ENCODE data around the gene GNG14.

The GNG14 gene

DNA sequence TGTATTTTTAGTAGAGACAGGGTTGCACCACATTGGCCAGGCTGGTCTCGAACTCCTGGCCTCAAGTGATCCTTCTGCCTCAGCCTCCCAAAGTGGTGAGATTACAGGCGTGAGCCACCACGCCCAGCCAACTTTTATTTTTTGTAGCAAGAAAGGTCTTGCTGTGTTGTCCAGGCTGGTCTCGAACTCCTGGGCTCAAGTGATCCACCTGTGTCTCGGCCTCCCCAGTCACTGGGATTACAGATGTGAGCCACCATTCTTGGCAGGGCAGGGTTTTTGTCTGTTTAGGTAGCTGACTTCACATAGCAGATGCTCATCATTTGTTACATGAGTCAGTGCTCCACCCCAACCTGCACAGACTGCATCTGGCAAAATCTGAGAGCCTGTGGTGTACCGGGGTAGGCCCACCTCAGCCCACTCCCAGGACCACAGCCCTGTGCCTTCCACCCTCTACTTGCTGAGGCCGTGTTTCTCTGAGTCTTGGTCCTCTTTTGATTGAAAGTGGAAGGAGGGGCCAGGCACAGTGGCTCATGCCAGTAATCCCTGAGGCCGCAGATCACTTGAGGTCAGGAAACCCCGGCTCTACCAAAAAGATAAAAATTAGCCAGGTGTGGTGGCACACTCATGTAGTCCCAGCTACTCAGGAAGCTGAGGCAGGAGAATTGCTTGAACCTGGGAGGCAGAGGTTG lies 40.1 kb downstream of the GNG14 start:
- DNase-seq: no peak

DNA sequence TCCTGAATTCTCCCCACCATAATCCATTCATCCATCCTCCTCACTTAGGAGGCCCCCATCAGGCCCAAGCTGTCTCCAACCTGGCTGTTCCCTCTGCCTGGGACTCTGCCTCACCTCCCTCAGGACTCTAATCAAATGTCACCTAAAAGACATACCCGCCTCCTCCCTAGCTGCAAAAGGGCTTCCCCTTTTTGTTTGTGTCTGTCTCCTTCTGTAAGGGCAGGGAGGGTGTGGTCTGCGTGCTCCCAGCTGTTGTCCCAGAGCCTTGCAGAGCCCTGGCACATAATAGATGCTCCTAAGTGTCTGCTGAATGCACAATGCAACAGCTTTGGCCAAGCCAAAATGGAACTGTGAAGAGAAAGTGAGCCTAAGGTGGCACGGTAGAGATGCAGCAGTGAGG lies 42.3 kb downstream of the GNG14 start:
- DNase-seq: no peak

- no peak for DNase-seq
Measured at GRCh38 chr19:12731337-12731736, 43.5 kb downstream of the GNG14 start.

GRCh38 chr19:12733369-12734214 lies 45.8 kb downstream of the GNG14 start:
- DNase-seq: no peak

- DNase-seq: peak; percentile 62
Measured at GRCh38 chr19:12736995-12737834, 49.4 kb downstream of the GNG14 start, which contains the start of gene GET3. GET3 (plus strand) TSS chr19:12737497; CDS start chr19:12737506, 9 bp downstream.

DNA sequence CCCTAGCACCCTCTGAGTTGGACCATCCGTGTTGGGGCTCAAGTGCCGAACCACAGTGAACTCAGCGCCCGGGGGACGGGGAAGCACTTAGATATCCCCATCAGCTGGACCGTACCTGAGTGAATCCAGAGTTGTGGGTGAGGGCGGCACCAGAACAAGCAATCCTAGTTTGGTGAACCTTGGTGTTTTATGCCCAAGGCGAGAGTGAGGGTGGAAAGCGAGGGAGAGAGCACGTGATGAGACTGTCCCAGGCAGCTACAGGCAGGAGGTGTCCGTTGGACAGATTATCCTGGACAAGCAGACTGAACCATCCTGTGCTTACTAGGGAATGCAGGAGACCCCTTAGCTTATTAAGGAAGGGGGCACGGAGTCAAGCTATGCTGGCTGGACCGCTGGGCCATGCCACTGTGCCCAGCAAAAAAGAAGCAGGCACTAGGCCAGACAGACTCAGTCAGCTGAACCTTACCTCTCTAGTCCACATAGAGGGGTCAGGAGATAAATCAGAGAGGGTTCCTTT lies 50.1 kb downstream of the GNG14 start:
- no peak for DNase-seq

Measured in activated CD4-positive, alpha-beta T cell treated with anti-CD3 and anti-CD28 coated beads for 1 hour (primary cell).